Testis (tissue), 2 donors: Measurements from ENCODE around the gene ADAP1.

Experiments
- POLR2A ChIP-seq: fragments of 450-650 bp; IDR thresholded peaks from one replicate; pipeline ENCODE4 v1.6.1; 2017; ENCODE audit warnings: antibody characterized with exemption, mild to moderate bottlenecking, moderate library complexity
- TF ChIP-seq, protein P1 (sequence below), 3 experiments: fragments of 450-650 bp in 2 of 3; fragments of 200-600 bp in 1 of 3; sonication (generic) in 1 of 3; IDR thresholded peaks; one replicate each; pipeline ENCODE4 v1.5.1; 2016 to 2019; ENCODE audit warnings: antibody characterized with exemption in 3 of 3, mild to moderate bottlenecking in 2 of 3, moderate library complexity in 1 of 3

GRCh38 chr7:918118-918425, 36.4 kb downstream of the ADAP1 start:
- no peak for TF ChIP-seq POLR2A
- TF ChIP-seq, protein P1, sequence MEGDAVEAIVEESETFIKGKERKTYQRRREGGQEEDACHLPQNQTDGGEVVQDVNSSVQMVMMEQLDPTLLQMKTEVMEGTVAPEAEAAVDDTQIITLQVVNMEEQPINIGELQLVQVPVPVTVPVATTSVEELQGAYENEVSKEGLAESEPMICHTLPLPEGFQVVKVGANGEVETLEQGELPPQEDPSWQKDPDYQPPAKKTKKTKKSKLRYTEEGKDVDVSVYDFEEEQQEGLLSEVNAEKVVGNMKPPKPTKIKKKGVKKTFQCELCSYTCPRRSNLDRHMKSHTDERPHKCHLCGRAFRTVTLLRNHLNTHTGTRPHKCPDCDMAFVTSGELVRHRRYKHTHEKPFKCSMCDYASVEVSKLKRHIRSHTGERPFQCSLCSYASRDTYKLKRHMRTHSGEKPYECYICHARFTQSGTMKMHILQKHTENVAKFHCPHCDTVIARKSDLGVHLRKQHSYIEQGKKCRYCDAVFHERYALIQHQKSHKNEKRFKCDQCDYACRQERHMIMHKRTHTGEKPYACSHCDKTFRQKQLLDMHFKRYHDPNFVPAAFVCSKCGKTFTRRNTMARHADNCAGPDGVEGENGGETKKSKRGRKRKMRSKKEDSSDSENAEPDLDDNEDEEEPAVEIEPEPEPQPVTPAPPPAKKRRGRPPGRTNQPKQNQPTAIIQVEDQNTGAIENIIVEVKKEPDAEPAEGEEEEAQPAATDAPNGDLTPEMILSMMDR (IDR thresholded peaks at IDR 0.05) = no peak
